ENCODE measurements around the gene YIPF2.

DNA sequence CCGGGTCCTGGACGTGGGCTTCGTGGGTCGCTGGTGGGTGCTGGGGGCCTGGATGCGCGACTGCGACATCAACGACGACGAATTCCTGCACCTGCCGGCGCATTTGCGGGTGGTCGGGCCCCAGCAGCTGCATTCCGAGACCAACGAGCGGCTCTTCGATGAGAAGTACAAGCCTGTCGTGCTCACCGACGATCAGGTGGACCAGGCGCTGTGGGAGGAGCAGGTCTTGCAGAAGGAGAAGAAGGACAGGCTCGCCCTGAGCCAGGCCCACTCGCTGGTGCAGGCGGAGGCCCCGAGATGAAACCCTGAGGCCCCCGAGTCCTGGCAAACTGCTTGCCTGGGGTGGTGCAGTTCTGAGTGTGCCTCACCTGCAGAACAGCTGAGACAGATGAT lies 959 bp upstream of the YIPF2 start:
- TF ChIP-seq, protein P1, sequence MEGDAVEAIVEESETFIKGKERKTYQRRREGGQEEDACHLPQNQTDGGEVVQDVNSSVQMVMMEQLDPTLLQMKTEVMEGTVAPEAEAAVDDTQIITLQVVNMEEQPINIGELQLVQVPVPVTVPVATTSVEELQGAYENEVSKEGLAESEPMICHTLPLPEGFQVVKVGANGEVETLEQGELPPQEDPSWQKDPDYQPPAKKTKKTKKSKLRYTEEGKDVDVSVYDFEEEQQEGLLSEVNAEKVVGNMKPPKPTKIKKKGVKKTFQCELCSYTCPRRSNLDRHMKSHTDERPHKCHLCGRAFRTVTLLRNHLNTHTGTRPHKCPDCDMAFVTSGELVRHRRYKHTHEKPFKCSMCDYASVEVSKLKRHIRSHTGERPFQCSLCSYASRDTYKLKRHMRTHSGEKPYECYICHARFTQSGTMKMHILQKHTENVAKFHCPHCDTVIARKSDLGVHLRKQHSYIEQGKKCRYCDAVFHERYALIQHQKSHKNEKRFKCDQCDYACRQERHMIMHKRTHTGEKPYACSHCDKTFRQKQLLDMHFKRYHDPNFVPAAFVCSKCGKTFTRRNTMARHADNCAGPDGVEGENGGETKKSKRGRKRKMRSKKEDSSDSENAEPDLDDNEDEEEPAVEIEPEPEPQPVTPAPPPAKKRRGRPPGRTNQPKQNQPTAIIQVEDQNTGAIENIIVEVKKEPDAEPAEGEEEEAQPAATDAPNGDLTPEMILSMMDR (conservative IDR thresholded peaks at IDR 0.05; ENCODE audit: low read depth, low read length): no peak
- TF ChIP-seq RAD21 (IDR thresholded peaks at IDR 0.05; ENCODE audit: low read length) (no peak), SMC3 (IDR thresholded peaks at IDR 0.05; ENCODE audit: low read depth, low read length) (no peak), CHD1 (IDR thresholded peaks at IDR 0.05; ENCODE audit: low read depth, low read length) (no peak), BHLHE40 (IDR thresholded peaks at IDR 0.05; ENCODE audit: low read depth, low read length) (no peak), POLR2A (IDR thresholded peaks at IDR 0.05; ENCODE audit: low read depth, low read length) (no peak), MAFK (IDR thresholded peaks at IDR 0.05; ENCODE audit: low read depth, low read length) (no peak), RFX5 (IDR thresholded peaks at IDR 0.05; ENCODE audit: low read depth, low read length) (no peak), RCOR1 (IDR thresholded peaks at IDR 0.05; ENCODE audit: insufficient replicate concordance, low read length) (no peak), CEBPB (IDR thresholded peaks at IDR 0.05; ENCODE audit: low read depth, low read length) (no peak)
- TF ChIP-seq, protein P2, sequence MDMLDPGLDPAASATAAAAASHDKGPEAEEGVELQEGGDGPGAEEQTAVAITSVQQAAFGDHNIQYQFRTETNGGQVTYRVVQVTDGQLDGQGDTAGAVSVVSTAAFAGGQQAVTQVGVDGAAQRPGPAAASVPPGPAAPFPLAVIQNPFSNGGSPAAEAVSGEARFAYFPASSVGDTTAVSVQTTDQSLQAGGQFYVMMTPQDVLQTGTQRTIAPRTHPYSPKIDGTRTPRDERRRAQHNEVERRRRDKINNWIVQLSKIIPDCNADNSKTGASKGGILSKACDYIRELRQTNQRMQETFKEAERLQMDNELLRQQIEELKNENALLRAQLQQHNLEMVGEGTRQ (IDR thresholded peaks at IDR 0.05; ENCODE audit: low read depth, low read length): no peak
